KBM-7 (cell line): ENCODE measurements around the gene TLR6.

Experiments used
- DNase-seq: peaks from one replicate; pipeline ENCODE4 v3.0.0-alpha.2; 2015
- in situ Hi-C: fragments of 300-500 bp; cut with MboI; formaldehyde crosslinking; loops from 2 replicates; pipeline ENCODE4 v1.14.3; 2020; ENCODE audit warnings: low sequenced_read_pairs, low pct_unique_long_range_greater_than_20kb, mixed read lengths

TLR6 gene

DNA sequence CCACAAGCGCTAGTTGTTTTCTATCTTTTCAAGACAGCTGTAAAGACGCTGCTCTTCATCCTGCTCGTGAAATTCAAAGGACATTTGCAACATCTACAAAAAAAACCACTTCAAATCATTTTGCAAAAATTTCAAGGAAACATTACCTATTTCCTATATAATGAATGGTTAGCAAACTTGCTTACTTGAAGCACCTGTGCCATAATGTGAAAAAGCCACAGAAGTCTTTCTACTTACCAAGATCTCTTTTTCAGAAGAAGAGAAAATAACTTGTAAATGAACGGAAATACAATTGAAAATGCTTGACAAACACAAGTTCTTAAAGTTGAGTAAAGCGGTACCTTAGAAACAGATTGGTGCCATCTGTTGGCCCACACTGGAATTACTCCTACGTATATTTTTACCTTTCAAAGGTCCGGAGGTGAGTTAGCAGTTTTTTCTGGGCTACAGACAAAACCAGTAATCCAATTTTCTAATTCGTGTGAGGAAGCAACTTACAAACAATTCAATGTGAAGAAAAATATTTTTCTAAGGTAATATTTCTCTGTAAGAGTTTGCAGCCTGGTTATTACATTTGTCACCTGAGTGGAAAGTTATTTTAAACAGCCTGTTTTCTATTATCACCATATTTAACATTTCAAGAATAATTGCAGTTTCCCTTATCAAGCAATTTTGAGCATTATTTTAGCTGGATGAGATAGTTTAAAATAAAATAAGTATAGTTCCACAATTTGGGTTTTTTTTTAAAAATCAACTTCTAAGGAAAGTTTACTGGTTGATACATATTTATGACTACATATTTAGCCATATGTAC is at the start of gene TLR6:
TLR6 (minus strand) TSS at position 294 of the 814 bp plus-strand sequence. CDS start 27,344 bp downstream, outside the sequence.
- in situ Hi-C loops = loop anchor here (25.0 kb wide), 1 partner anchor 94 kb away; no protein-coding TSS in a partner anchor
- DNase-seq = peak; percentile 91

DNA sequence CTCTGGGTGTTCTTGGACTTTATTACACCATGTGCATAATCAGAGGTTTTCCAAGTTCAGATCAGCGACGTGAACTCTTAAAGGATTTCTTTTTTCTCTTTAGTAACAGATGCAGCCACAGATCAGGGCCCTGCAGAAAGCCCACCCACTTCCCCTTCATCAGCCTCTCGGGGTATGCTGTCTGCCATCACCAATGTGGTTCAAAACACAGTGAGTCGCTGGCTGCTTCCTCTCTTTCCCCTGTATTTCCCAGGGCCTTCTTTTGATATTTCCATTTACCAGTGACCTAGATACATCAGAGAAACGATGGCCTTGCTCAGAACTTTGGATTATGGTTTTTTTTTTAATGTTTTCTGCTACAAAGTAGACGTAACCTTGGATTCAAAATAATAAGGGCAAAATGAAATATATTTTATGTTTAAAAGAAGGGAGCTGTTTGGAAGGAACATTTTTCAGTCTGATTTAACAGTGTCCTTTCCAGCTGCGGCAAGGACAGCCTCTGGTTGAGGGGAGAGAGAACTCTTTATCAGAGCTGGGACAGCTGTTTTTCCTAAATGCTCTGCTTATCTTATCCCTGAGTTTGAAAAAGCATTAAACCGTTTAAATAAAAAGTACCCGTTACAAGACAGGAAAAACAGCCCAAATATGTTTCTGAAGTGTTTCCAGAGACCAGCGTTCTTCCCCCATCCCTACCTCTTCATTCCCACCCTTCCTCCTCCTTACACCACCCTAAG is 49.2 kb upstream of the TLR6 start:
- in situ Hi-C loops = loop anchor here (25.0 kb wide), 1 partner anchor 231 kb away; no protein-coding TSS in a partner anchor
- DNase-seq = peak; percentile 43

DNA sequence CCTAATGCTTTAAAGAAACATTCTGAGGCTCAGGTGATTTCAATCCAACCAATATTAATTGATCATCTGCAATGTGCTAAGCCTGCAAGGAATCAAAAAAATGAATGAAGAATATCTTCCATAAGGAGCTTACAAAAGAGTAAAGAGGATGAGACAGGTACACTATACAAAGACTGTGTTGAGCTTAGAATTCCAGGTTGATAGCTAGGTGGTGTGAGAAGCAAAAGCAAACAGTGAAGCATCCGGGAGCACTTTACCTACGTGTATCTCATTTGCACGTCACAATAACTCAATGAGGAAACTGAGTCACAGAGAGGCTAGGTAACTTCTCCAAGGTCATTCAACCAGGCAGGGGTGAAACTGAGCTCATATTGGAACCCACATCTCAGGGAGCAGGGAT is 48.1 kb upstream of the TLR6 start:
- DNase-seq = no peak
- in situ Hi-C loops = loop anchor here (25.0 kb wide), 1 partner anchor 233 kb away; no protein-coding TSS in a partner anchor

- no peak for DNase-seq
- in situ Hi-C loops = loop anchor here (25.0 kb wide), 1 partner anchor 233 kb away; no protein-coding TSS in a partner anchor
These were observed 47.6 kb upstream of the TLR6 start for GRCh38 chr4:38904090-38904666.

DNA sequence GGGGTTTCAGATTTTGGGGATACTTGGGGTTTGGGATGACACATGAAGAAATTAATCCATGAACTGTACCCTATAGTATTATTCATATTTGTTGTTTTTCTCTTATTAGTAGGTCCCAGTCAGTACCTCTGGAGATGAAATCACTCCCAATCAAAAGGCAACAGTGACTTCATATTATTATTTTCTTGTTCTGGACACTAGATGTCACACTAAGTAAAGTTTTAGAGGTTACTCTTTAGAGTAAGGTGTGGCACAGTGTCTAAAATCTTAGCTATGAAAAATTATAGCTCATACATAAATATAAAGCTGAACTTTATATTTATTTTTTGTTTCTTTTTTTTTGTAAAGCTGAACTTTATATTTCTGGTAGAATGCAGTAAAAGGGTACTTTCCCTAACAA is 46.1 kb upstream of the TLR6 start:
- DNase-seq = peak; percentile 55
- in situ Hi-C loops = loop anchor here (25.0 kb wide), 1 partner anchor 235 kb away; no protein-coding TSS in a partner anchor

DNA sequence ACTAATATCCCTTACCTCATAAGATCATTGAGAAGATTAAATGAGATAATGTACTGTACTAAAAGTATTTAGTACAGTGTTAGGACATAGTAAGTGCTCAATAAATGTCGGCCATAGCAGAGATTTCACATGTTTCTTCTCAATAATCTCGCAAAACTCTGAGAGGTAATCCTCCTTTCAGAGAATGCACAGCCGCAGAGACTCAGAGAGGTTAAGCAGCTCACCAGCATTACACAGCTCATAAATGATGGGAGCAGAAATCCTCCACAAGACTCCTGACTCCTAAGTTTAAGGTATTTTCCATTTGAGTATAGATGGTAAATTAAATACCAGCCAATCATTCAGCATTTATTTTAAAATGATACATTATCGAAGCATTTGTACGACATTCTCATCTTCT is 45.6 kb upstream of the TLR6 start:
- DNase-seq = no peak
- in situ Hi-C loops = loop anchor here (25.0 kb wide), 1 partner anchor 235 kb away; no protein-coding TSS in a partner anchor

GRCh38 chr4:38898245-38898644 is 41.6 kb upstream of the TLR6 start:
- no peak for DNase-seq
- in situ Hi-C loops = no loop called here

- no peak for DNase-seq
- in situ Hi-C loops = no loop called here
These were observed 40.3 kb upstream of the TLR6 start for GRCh38 chr4:38896940-38897339.

GRCh38 chr4:38894322-38894982 is 37.8 kb upstream of the TLR6 start:
- DNase-seq = peak; percentile 16
- in situ Hi-C loops = no loop called here

- DNase-seq = no peak
- in situ Hi-C loops = no loop called here
These were observed 34.7 kb upstream of the TLR6 start for GRCh38 chr4:38891051-38891983.

DNA sequence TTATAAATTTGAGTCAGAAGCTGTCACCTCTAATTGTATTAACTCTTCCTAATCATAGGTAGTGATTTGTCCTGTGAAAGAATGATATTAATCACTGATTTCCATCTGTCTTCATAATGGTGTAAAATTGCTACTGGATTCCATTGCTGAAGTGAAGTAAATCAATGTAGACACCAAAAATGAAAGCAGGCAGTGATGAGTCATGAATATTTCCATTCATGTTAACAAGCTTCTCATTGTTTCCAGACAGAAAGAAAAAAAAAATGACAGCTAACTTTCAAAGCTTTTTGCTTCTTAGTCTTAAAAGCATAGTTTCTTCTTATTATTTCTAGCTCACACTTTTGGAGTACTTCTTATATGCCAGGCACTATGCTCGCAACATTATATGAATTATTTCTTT is 32.5 kb upstream of the TLR6 start:
- in situ Hi-C loops = no loop called here
- DNase-seq = no peak

DNA sequence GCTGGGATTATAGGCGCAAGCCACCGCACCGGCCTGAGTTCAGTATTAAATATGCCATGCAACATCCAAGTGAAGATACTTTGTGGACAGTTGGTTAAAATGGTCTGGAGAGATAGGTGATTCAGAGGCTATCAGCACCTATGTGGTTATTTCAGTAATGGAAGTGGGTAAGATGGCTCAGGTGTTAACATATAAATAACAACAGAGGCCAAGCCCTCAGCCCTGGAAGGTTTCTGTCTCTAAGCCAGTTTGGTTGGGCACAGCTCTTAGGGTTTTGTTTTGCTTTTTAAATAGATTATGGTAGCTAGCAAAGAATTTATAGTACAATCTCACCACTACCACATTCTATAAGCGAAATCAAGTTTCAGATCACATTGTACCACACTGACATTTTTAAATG is 27.6 kb upstream of the TLR6 start:
- in situ Hi-C loops = no loop called here
- DNase-seq = no peak

GRCh38 chr4:38876636-38877035 is 20.0 kb upstream of the TLR6 start:
- in situ Hi-C loops = no loop called here
- no peak for DNase-seq

GRCh38 chr4:38873290-38873944 is 16.8 kb upstream of the TLR6 start:
- in situ Hi-C loops = loop anchor here (25.0 kb wide), 1 partner anchor 111 kb away; no protein-coding TSS in a partner anchor
- DNase-seq = peak; percentile 52

GRCh38 chr4:38872620-38873019 is 16.0 kb upstream of the TLR6 start:
- no peak for DNase-seq
- in situ Hi-C loops = loop anchor here (25.0 kb wide), 1 partner anchor 110 kb away; no protein-coding TSS in a partner anchor

- DNase-seq = no peak
- in situ Hi-C loops = loop anchor here (25.0 kb wide), 1 partner anchor 109 kb away; no protein-coding TSS in a partner anchor
These were observed 15.0 kb upstream of the TLR6 start for GRCh38 chr4:38871593-38871992.

DNA sequence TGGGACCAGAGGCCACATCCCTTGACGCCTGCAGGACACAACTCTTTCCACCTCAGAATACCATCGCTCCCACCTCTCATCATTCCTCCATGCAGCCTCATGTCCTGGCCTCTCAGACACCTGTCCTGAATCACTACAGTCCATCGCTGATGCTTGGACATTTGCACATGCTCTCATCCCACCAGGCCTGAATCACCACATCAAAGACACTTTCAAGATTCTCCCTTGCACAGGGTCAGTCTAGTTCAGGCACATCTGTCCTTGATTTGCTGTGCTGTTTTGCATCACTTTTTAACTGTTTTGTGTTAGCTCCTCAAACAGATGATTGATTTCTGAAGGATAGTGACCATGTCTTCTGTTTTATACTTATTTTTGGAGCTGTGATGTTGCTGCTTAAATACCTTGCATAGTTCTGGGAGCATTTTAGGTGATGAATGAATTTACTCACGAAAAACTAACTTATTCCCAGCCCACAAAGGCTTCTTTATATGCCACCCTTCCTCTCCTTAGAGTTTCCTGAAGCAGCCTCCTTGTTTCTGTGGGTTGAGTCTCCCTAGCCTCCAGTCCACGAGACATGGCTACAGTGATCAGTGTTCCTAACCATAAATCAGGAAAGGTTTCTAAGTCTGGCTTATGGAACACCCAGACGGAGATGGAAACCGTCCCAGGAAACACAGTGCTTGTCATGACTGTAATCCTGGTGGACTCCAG is 13.6 kb upstream of the TLR6 start:
- no peak for DNase-seq
- in situ Hi-C loops = loop anchor here (25.0 kb wide), 1 partner anchor 108 kb away; no protein-coding TSS in a partner anchor
